ENCODE results near the gene FAM234B. TPM values are rescaled to one million over a fixed set of nuclear protein-coding genes. Genes with fewer than 3 reads are reported as not detected.

Gene FAM234B
- 9.1 and 9.2 TPM in 2 replicates for total RNA-seq (2014; rRNA removed)
- polyA plus RNA-seq (2012) = 3.7 TPM

GRCh38 chr12:13044002-13044905 lies at the start of gene FAM234B:
Gene FAM234B (plus strand): TSS chr12:13044381. CDS start chr12:13044404, 23 bp downstream.
- DNase-seq (ENCODE audit: low read depth) = peak; percentile 60

- DNase-seq (ENCODE audit: low read depth) = no peak
Measured at GRCh38 chr12:12995088-12995487, 49.1 kb upstream of the FAM234B start.

GRCh38 chr12:12996209-12996608 lies 48.0 kb upstream of the FAM234B start:
- no peak for DNase-seq (ENCODE audit: low read depth)

- no peak for DNase-seq (ENCODE audit: low read depth)
Measured at GRCh38 chr12:12997156-12997555, 47.0 kb upstream of the FAM234B start.

GRCh38 chr12:12997734-12998133 lies 46.4 kb upstream of the FAM234B start:
- no peak for DNase-seq (ENCODE audit: low read depth)

GRCh38 chr12:12998248-12998647 lies 45.9 kb upstream of the FAM234B start:
- DNase-seq (ENCODE audit: low read depth) = no peak

GRCh38 chr12:12999271-12999958 lies 44.8 kb upstream of the FAM234B start:
- no peak for DNase-seq (ENCODE audit: low read depth)

GRCh38 chr12:12999959-13000615 lies 44.1 kb upstream of the FAM234B start, which contains the start of gene HEBP1:
Gene HEBP1 (minus strand): TSS chr12:13000265. CDS start chr12:13000114, 151 bp downstream.
- peak; percentile 86 for DNase-seq (ENCODE audit: low read depth)

GRCh38 chr12:13000616-13000924 lies 43.6 kb upstream of the FAM234B start:
- DNase-seq (ENCODE audit: low read depth) = peak; percentile 28

GRCh38 chr12:13000925-13001774 lies 43.0 kb upstream of the FAM234B start:
- peak; percentile 63 for DNase-seq (ENCODE audit: low read depth)

GRCh38 chr12:13001775-13002040 lies 42.5 kb upstream of the FAM234B start:
- no peak for DNase-seq (ENCODE audit: low read depth)

- DNase-seq (ENCODE audit: low read depth) = no peak
Measured at GRCh38 chr12:13002301-13003097, 41.7 kb upstream of the FAM234B start.

GRCh38 chr12:13004361-13004760 lies 39.8 kb upstream of the FAM234B start:
- DNase-seq (ENCODE audit: low read depth) = no peak

- no peak for DNase-seq (ENCODE audit: low read depth)
Measured at GRCh38 chr12:13004986-13005385, 39.2 kb upstream of the FAM234B start.

GRCh38 chr12:13005649-13006048 lies 38.5 kb upstream of the FAM234B start:
- DNase-seq (ENCODE audit: low read depth) = no peak

GRCh38 chr12:13007496-13008233 lies 36.5 kb upstream of the FAM234B start:
- no peak for DNase-seq (ENCODE audit: low read depth)

- no peak for DNase-seq (ENCODE audit: low read depth)
Measured at GRCh38 chr12:13008741-13009380, 35.3 kb upstream of the FAM234B start.

- DNase-seq (ENCODE audit: low read depth) = no peak
Measured at GRCh38 chr12:13011098-13011497, 33.1 kb upstream of the FAM234B start.

- no peak for DNase-seq (ENCODE audit: low read depth)
Measured at GRCh38 chr12:13022851-13023271, 21.3 kb upstream of the FAM234B start.

Measured in LHCN-M2 (cell line).